K562 (cell line): ENCODE data around the gene ANO2. TPM values are rescaled to one million over a fixed set of nuclear protein-coding genes. Genes with fewer than 3 reads are reported as not detected.

Experiments used
- ATAC-seq: fragments of 200-7000 bp; cut with Tn5 transposase; 3 replicates; pipeline ENCODE4 v1.9.1; 2020; ENCODE audit warnings: moderate library complexity
- BruUV-seq: library from RNA; stranded (reverse); fragments of 400-500 nt; replicated peaks from 2 replicates; lab custom pipeline; 2021; lab: Mats Ljungman, UMichigan
- CTCF ChIA-PET: fragments of 300-600 bp; formaldehyde crosslinking; extraction: SDS; loops from one replicate; lab custom pipeline; 2021; ENCODE audit warnings: low intra/inter-chr PET ratio; lab: Yijun Ruan, JAX
- POLR2A ChIA-PET: fragments of 300-600, 350-650 bp; sonication (Branson Sonifier 250); formaldehyde crosslinking; extraction: SDS; loops from one replicate; lab custom pipeline; 2021; ENCODE audit warnings: antibody characterized with exemption, inconsistent platforms; lab: Yijun Ruan, JAX
- DNase-seq, 4 experiments: peaks; one replicate each; pipeline versions ENCODE4 v3.0.0 to v3.0.0-alpha.2; 2011 to 2018; ENCODE audit warnings: low spot score in 3 of 4, mixed read lengths in 3 of 4; ENCODE audit errors: extremely low read depth in 1 of 4
- FAIRE-seq: peaks from 2 replicates; lab custom pipeline; 2011; peaks lifted over from hg19 to GRCh38; lab: Jason Lieb, UNC
- H2AFZ ChIP-seq: 2 replicates; pipeline ENCODE4 v1.6.0; 2011; ENCODE audit warnings: low read depth, low read length, control low read depth, inconsistent platforms
- H3K27ac ChIP-seq: fragments of 200-600 bp; 3 replicates; pipeline ENCODE4 v1.8.0; 2011; ENCODE audit warnings: low read depth, mild to moderate bottlenecking, control low read depth, inconsistent platforms, low read length, moderate library complexity, mixed read lengths; ENCODE audit errors: extremely low read depth
- H3K27me3 ChIP-seq, 2 experiments: fragments of 300-600 bp in 1 of 2; 2 replicates in 1 of 2; 3 replicates in 1 of 2; pipeline versions ENCODE4 v1.6.0 to v1.8.0; 2011; ENCODE audit warnings: inconsistent platforms in 2 of 2, low read length in 2 of 2, mild to moderate bottlenecking in 1 of 2, mixed read lengths in 1 of 2, moderate library complexity in 1 of 2; ENCODE audit not compliant: control insufficient read depth in 2 of 2, insufficient read depth in 2 of 2
- H3K36me3 ChIP-seq: fragments of 300-600 bp; 3 replicates; pipeline ENCODE4 v1.8.0; 2011; ENCODE audit warnings: mild to moderate bottlenecking, low read length, inconsistent platforms; ENCODE audit not compliant: control insufficient read depth, insufficient read depth
- H3K4me1 ChIP-seq, 2 experiments: fragments of 200-600 bp in 1 of 2; replicated peaks in 1 of 2; 2 replicates in 1 of 2; 3 replicates in 1 of 2; pipeline versions ENCODE4 v1.5.1 to v1.8.0; 2011; ENCODE audit warnings: inconsistent platforms in 2 of 2, low read length in 2 of 2, mild to moderate bottlenecking in 1 of 2, mixed read lengths in 1 of 2, moderate library complexity in 1 of 2; ENCODE audit not compliant: control insufficient read depth in 2 of 2, insufficient read depth in 2 of 2
- H3K4me2 ChIP-seq: 2 replicates; pipeline ENCODE4 v1.6.1; 2011; ENCODE audit warnings: low read length, control low read depth, inconsistent platforms, mixed read lengths; ENCODE audit not compliant: insufficient read depth
- H3K4me3 ChIP-seq: fragments of 200-600 bp; sonication (generic), shearing (Covaris generic); 2 replicates; pipeline ENCODE4 v1.5.1; 2016; ENCODE audit warnings: control low read depth, inconsistent platforms
- H3K79me2 ChIP-seq: fragments of 200-600 bp; 3 replicates; pipeline ENCODE4 v1.8.0; 2011; ENCODE audit warnings: low read length, inconsistent platforms; ENCODE audit not compliant: control insufficient read depth, insufficient read depth
- H3K9ac ChIP-seq, 2 experiments: 2 replicates each; pipeline versions ENCODE4 v1.6.0 to v1.6.1; 2011; ENCODE audit warnings: low read depth in 2 of 2, low read length in 2 of 2, control low read depth in 1 of 2, inconsistent platforms in 1 of 2, mild to moderate bottlenecking in 1 of 2, mixed read lengths in 1 of 2; ENCODE audit not compliant: insufficient read depth in 1 of 2
- H3K9me1 ChIP-seq: one replicate; pipeline ENCODE4 v1.6.0; 2011; ENCODE audit warnings: inconsistent platforms, mild to moderate bottlenecking, low read length, moderate library complexity; ENCODE audit not compliant: control insufficient read depth, insufficient read depth
- H3K9me3 ChIP-seq: replicated peaks from 2 replicates; pipeline ENCODE4 v1.5.1; 2011; ENCODE audit warnings: low read depth, low read length, inconsistent platforms; ENCODE audit not compliant: control insufficient read depth, insufficient read depth
- H4K20me1 ChIP-seq: replicated peaks from 2 replicates; pipeline ENCODE4 v1.6.1; 2011; ENCODE audit warnings: low read length, inconsistent platforms, mixed read lengths; ENCODE audit not compliant: control insufficient read depth, insufficient read depth
- ATF4 ChIP-seq: fragments of 450-650 bp; formaldehyde crosslinking; IDR thresholded peaks from 2 replicates; pipeline ENCODE4 v1.4.0; 2022; ENCODE audit warnings: mild to moderate bottlenecking, moderate library complexity
- BHLHE40 ChIP-seq: IDR thresholded peaks from 2 replicates; pipeline ENCODE4 v1.6.1; 2011; ENCODE audit warnings: low read length, improper control_type of control experiment
- DMBX1 ChIP-seq: fragments of 250-450 bp; sonication (Bioruptor Pico); IDR thresholded peaks from 2 replicates; pipeline ENCODE4 v1.8.0; 2022; ENCODE audit warnings: inconsistent platforms, mild to moderate bottlenecking, moderate library complexity, borderline replicate concordance
- EHMT2 ChIP-seq: fragments of 450-650 bp; IDR thresholded peaks from 2 replicates; pipeline ENCODE4 v1.6.1; 2018; ENCODE audit warnings: antibody characterized with exemption
- HNRNPL ChIP-seq: fragments of 200-400 bp; formaldehyde crosslinking; IDR thresholded peaks from 2 replicates; pipeline ENCODE4 v1.6.1; 2017; ENCODE audit warnings: low read depth, mild to moderate bottlenecking, low read length
- NR0B1 ChIP-seq: fragments of 450-650 bp; IDR thresholded peaks from one replicate; pipeline ENCODE4 v1.6.1; 2018; ENCODE audit warnings: mild to moderate bottlenecking, moderate library complexity; ENCODE audit not compliant: partially characterized antibody
- NR3C1 ChIP-seq: sonication (generic); formaldehyde crosslinking; IDR thresholded peaks from 2 replicates; pipeline ENCODE4 v1.8.1; 2022; ENCODE audit warnings: missing genetic modification reagents
- SLC30A9 ChIP-seq: fragments of 250-450 bp; sonication (Bioruptor Pico); IDR thresholded peaks from 2 replicates; pipeline ENCODE4 v1.8.0; 2022; ENCODE audit warnings: mild to moderate bottlenecking, moderate library complexity
- WHSC1 ChIP-seq: IDR thresholded peaks from one replicate; pipeline ENCODE4 v1.6.1; 2012; ENCODE audit warnings: low read length, control low read depth, inconsistent platforms
- ZNF224 ChIP-seq: sonication (generic); formaldehyde crosslinking; IDR thresholded peaks from 2 replicates; pipeline ENCODE4 v1.8.0; 2022; ENCODE audit warnings: mild to moderate bottlenecking, missing genetic modification reagents
- WGBS: fragments of 100-300 bp; shearing (Covaris generic); methylation state at CpG from one replicate; pipeline ENCODE4 v1.1.6; 2016; ENCODE audit warnings: low coverage, mixed read lengths; ENCODE audit not compliant: insufficient coverage; ENCODE audit errors: missing lambda C conversion rate; 5-methylcytosine and 5-hydroxymethylcytosine counted together
- in situ Hi-C: fragments of 300-500 bp; cut with MboI; formaldehyde crosslinking; loops from 4 replicates; pipeline ENCODE4 v1.15.0; 2018; ENCODE audit warnings: inconsistent platforms, mixed read lengths
- intact Hi-C: fragments of 100-400 bp; cut with micrococcal nuclease; formaldehyde crosslinking; loops from 2 replicates; pipeline ENCODE4 v1.14.2; 2022
- polyA plus RNA-seq, 8 experiments: library from polyadenylated mRNA; depleted of rRNA in 4 of 8; stranded (reverse) in 5 of 8; unstranded in 3 of 8; fragments of >200 nt; fragmentation: Nextera tagmentation in 2 of 8; fragmentation: Illumina TruSeq in 1 of 8; extraction: Ambion mirVana in 2 of 8; extraction: Trizol in 1 of 8; gene quantifications; 2 replicates each; pipeline versions ENCODE4 v1.2.1 to v1.2.3, GENCODE V29; 2011 to 2014; ENCODE audit warnings: inconsistent platforms in 1 of 8, missing spikeins in 1 of 8
- total RNA-seq, 7 experiments: library from RNA; depleted of rRNA in 6 of 7; stranded (reverse); fragments of >200 nt in 6 of 7; fragmentation: Illumina TruSeq in 2 of 7; extraction: Trizol in 2 of 7; gene quantifications; 2 replicates each; pipeline versions ENCODE4 v1.2.1 to v1.2.3, GENCODE V29; 2011 to 2021; ENCODE audit warnings: low replicate concordance in 1 of 7

Gene ANO2
- total and polyA plus RNA-seq, 9 of the 15 experiments (the other 6 are each of a cell fraction or from before 2014, with no cell fraction given): 0.64 TPM; not detected in 8

GRCh38 chr12:5780536-5780935 lies 164.5 kb downstream of the ANO2 start (continued):
- TF ChIP-seq EHMT2: no peak

- Histone ChIP-seq H4K20me1 (no peaks in the 10 kb centered on the region), H3K9me3 (no peaks in the 10 kb centered on the region), H3K9me1 (no peaks in the 10 kb centered on the region)
- TF ChIP-seq ATF4 (CRISPR knock-in tag) (no peak), NR3C1 (CRISPR knock-in tag) (no peak), WHSC1 (no peak), HNRNPL (no peak), BHLHE40 (no peak), SLC30A9 (CRISPR knock-in tag) (no peak), NR0B1 (no peak), ZNF224 (CRISPR knock-in tag) (no peak), DMBX1 (CRISPR knock-in tag) (no peak)
- TF ChIP-seq, all 486 proteins: peak for 0
- no peak overlapping the region for H3K4me2 ChIP-seq
- H3K36me3 ChIP-seq: no peaks in the 10 kb centered on the region
- H3K27ac ChIP-seq: no peak overlapping the region
- ChIA-PET CTCF (no interaction called here), POLR2A (no interaction called here)
- in situ Hi-C loops: loop anchor here (25.0 kb wide), 1 partner anchor 592 kb away; no protein-coding TSS in a partner anchor
- no TSS peak for BruUV-seq
- no peak for ATAC-seq
- H2AFZ ChIP-seq: no peak overlapping the region
- no peak overlapping the region for H3K9ac ChIP-seq
- intact Hi-C loops: no loop called here
- DNase-seq: no peak
- no peak overlapping the region for H3K4me3 ChIP-seq
- no peak for FAIRE-seq
- no peaks in the 10 kb centered on the region for H3K79me2 ChIP-seq
- H3K4me1 ChIP-seq: no peaks in the 10 kb centered on the region
- WGBS: 0% methylated on average over 5 of the region's 5 CpGs
- no peaks in the 10 kb centered on the region for H3K27me3 ChIP-seq
Observed at GRCh38 chr12:5779401-5779800, 165.7 kb downstream of the ANO2 start.
